Mucosa of stomach (tissue), 1 donor: ENCODE measurements around the gene TTYH3.
"Not testable (repeated sequence)": the region's sequence is repeated elsewhere in the genome, so short reads cannot be mapped to it uniquely, and the experiment has no call there.

Experiments used
- H3K27me3 ChIP-seq: one replicate; pipeline ENCODE4 v1.7.0; 2013; ENCODE audit warnings: mild to moderate bottlenecking, low read length; ENCODE audit not compliant: control insufficient read depth, insufficient read depth
- H3K36me3 ChIP-seq: one replicate; pipeline ENCODE4 v1.7.0; 2013; ENCODE audit warnings: low read length; ENCODE audit not compliant: control insufficient read depth, insufficient read depth
- H3K4me1 ChIP-seq: one replicate; pipeline ENCODE4 v1.7.0; 2013; ENCODE audit warnings: mild to moderate bottlenecking, low read length; ENCODE audit not compliant: control insufficient read depth, insufficient read depth
- H3K4me3 ChIP-seq: one replicate; pipeline ENCODE4 v1.7.0; 2013; ENCODE audit warnings: low read length
- H3K9ac ChIP-seq: one replicate; pipeline ENCODE4 v1.7.0; 2013; ENCODE audit warnings: mild to moderate bottlenecking, low read length, moderate library complexity
- H3K9me3 ChIP-seq: one replicate; pipeline ENCODE4 v1.7.0; 2013; ENCODE audit warnings: mild to moderate bottlenecking, low read length, moderate library complexity; ENCODE audit not compliant: control insufficient read depth
- donor health status: Pancreatic carcinoma.

TTYH3 gene

DNA sequence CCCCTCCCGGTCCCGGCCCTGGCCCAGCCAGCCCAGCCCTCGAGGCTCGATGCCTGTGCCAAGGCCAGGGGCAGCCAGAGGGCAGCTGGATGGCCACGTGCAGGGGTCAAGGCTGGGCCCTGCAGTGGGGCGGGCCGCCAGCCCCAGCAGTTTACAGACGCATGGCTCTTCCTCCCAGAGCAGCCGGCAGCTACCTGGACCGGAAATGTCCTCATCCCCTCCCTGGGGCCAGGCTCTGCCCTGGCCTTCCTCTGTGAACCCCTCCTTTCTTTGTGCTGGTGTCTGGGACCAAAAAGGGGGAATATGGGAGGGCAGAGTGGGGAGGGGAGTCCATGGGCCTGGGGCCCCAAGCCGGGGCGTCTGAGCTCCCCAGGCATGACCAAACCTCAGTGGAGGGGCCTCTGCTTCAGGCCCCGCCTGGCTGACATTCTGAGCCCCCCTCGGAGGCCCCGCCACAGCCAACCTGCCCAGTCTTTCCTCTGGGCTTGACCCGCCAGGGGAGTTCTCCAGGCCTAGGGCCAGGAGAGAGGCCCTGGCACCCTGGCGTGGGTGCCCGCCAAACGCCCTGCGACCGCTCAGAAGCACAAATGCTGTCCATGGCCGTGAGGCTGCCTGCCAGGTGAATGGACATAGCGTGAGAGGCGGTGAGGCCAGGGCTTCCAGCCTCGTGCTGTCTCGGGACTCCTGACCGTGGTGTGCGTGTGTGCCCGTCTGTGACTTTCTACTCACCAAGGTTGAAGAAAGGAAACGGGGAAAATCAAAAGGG is 31.5 kb downstream of the TTYH3 start:
- no peaks in the 10 kb centered on the region for H3K4me1 ChIP-seq
- no peaks in the 10 kb centered on the region for H3K9me3 ChIP-seq
- H3K4me3 ChIP-seq = no peak overlapping the region
- peaks cover 16% of the 10 kb centered on the region for H3K27me3 ChIP-seq
- no peak overlapping the region for H3K9ac ChIP-seq
- H3K36me3 ChIP-seq = no peaks in the 10 kb centered on the region

DNA sequence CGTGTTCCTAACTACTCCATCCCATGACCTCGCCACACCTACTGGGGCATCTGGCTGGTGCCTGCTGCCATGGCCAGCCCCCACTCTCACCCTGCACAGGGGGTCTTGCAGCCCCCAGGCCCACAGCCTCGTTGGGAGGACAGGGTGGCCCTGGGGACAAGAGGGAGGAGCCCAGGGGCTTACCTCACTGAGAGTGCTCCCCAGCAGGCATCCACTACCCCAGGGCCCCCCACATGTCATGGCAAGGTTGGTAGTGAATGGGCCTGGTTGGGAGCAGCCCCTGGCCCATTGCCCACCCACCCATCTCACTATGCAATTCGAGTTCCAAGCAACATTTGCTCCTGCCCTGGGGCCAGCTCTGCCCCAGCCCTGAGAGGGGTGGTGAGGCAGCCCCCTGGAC is 32.2 kb downstream of the TTYH3 start:
- Histone ChIP-seq H3K27me3 (peaks cover 17% of the 10 kb centered on the region), H3K9me3 (no peaks in the 10 kb centered on the region), H3K4me3 (no peak overlapping the region), H3K36me3 (no peaks in the 10 kb centered on the region), H3K4me1 (no peaks in the 10 kb centered on the region), H3K9ac (no peak overlapping the region)

DNA sequence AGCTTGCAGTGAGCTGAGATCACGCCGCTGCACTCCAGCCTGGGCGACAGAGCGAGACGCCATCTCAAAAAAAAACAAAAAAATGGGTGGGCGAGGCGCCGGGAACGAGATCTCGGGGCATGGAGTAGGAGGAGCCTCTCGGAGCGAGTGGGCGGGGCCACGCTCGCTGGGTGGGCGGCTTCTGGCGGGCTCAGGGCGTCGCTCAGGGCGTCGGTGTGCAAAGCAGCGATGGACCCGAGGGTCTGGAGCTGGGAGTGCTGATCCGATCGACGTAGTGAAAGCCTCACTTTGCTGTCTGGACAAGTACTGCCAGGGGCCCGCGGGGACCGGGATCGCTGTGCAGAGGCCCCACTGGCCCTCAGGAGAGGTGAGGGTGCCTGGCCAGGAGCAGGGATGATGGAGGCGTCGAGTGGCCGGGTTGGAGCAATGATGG is 33.6 kb downstream of the TTYH3 start:
- peaks cover 17% of the 10 kb centered on the region for H3K27me3 ChIP-seq
- H3K36me3 ChIP-seq = no peaks in the 10 kb centered on the region
- H3K9ac ChIP-seq = no peak overlapping the region
- H3K4me1 ChIP-seq = no peaks in the 10 kb centered on the region
- H3K4me3 ChIP-seq = no peak overlapping the region
- H3K9me3 ChIP-seq = no peaks in the 10 kb centered on the region

- no peaks in the 10 kb centered on the region for H3K9me3 ChIP-seq
- H3K9ac ChIP-seq = no peak overlapping the region
- H3K4me3 ChIP-seq = no peak overlapping the region
- no peaks in the 10 kb centered on the region for H3K36me3 ChIP-seq
- peaks cover 19% of the 10 kb centered on the region for H3K27me3 ChIP-seq
- no peaks in the 10 kb centered on the region for H3K4me1 ChIP-seq
These were observed 34.4 kb downstream of the TTYH3 start for GRCh38 chr7:2666155-2666554.

DNA sequence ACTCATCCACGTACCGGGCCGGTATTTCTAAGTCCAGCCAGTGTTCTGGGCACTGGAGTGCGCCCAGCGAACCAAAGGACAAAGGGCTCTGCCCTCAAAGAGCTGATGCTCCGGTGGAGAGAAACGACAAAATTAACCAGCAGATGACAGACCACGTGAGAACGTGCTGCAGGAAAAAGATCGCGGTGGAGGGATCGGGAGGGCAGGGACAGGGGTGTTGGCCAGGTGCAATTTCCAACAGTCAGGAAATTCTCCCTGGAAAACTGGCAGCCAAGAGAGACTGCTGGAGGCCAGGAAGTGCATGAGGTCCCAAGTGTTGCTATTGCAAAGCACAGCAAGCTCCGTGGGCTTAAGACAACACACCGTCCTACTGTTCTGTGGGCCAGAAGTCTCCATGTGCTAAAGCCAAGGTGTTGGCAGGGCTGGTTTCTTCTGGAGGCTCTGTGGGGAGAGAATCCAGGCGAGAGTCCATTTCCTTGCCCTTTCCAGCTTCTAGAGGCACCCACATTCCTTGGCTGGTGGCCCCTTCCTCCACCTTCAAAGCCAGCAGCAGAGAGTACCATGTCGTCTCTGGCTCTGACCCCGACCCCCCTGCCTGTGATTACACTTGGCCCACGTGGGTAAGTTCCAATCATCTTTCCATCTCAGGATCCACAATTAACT is 34.9 kb downstream of the TTYH3 start:
- no peaks in the 10 kb centered on the region for H3K4me1 ChIP-seq
- H3K4me3 ChIP-seq = no peak overlapping the region
- no peaks in the 10 kb centered on the region for H3K36me3 ChIP-seq
- no peak overlapping the region for H3K9ac ChIP-seq
- H3K9me3 ChIP-seq = no peaks in the 10 kb centered on the region
- H3K27me3 ChIP-seq = peaks cover 22% of the 10 kb centered on the region

GRCh38 chr7:2667843-2668242 is 36.1 kb downstream of the TTYH3 start:
- H3K4me1 ChIP-seq = no peaks in the 10 kb centered on the region
- no peak overlapping the region for H3K9ac ChIP-seq
- H3K27me3 ChIP-seq = peaks cover 22% of the 10 kb centered on the region
- no peaks in the 10 kb centered on the region for H3K36me3 ChIP-seq
- no peak overlapping the region for H3K4me3 ChIP-seq
- H3K9me3 ChIP-seq = no peaks in the 10 kb centered on the region

- H3K4me1 ChIP-seq = no peaks in the 10 kb centered on the region
- H3K4me3 ChIP-seq = no peak overlapping the region
- H3K36me3 ChIP-seq = no peaks in the 10 kb centered on the region
- no peak overlapping the region for H3K9ac ChIP-seq
- H3K9me3 ChIP-seq = no peaks in the 10 kb centered on the region
- peaks cover 22% of the 10 kb centered on the region for H3K27me3 ChIP-seq
These were observed 36.6 kb downstream of the TTYH3 start for GRCh38 chr7:2668401-2668800.

DNA sequence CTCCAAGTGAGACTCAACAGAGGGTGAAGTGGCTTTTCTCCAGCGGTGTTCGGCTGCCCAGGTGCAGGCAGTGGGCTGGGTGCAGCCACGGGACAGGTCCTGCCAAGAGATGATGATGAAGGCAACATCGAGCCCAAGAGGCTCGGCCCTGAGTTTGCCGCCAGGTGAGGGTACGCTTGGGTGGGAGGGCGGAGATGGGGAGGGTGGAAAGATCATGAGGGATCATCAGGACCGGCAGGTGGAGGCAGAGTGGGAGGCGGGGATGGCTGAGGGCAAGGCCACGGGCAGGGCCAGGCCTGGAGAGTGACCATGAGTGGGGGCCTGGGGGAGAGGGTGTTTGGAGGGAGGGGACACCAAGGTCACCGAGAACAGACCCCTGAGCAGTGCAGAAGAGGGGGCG is 38.4 kb downstream of the TTYH3 start:
- H3K9me3 ChIP-seq = no peaks in the 10 kb centered on the region
- no peaks in the 10 kb centered on the region for H3K4me1 ChIP-seq
- H3K9ac ChIP-seq = no peak overlapping the region
- H3K4me3 ChIP-seq = no peak overlapping the region
- H3K36me3 ChIP-seq = no peaks in the 10 kb centered on the region
- H3K27me3 ChIP-seq = peaks cover 22% of the 10 kb centered on the region

DNA sequence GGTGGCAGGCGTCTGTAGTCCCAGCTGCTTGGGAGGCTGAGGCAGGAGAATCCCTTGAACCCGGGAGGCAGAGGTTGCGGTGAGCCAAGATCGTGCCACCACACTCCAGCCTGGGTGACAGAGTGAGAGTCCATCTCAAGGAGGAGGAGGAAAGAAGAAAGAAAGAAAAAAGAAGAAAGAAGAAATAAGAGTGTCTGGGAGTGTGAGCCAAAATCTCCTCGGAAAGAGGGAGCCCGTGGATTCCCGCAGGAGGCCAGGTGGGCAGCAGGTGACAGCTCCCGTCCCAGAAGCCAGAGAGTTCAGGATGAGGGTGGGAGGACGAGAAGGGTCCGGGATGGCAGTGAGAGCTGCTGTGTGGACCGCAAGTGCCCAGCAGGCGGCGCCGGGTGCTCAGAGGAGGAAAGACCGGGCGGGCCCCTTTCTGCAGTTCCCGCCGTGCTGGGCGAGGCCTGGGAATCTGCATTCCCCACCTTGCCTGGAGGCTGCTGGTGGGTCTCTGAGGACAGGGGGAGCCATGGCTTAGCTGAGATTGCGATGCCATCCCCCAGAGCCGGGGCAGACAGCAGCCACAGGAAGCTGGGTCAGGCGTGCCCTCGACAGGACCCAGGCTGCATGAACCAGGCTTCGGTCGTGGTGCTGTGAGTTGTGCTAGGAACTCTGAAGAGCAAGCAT is 39.1 kb downstream of the TTYH3 start:
- Histone ChIP-seq H3K4me1 (no peaks in the 10 kb centered on the region), H3K4me3 (no peak overlapping the region), H3K9me3 (no peaks in the 10 kb centered on the region), H3K9ac (no peak overlapping the region), H3K27me3 (peaks cover 18% of the 10 kb centered on the region), H3K36me3 (no peaks in the 10 kb centered on the region)

DNA sequence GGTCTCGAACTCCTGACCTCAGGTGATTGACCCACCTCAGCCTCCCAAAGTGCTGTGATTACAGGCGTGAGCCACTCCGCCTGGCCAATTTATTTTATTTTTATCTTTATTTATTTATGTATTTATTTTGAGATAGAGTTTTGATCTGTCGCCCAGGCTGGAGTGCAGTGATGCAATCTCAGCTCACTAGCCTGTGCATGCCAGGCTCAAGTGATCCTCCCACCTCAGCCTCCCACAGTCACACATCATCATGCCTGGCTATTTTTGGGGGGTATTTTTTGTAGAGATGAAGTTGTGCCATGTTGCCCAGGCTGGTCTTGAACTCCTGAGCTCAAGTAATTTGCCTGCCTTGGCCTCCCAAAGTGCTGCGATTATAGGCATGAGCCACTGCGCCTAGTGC is 41.4 kb downstream of the TTYH3 start:
- not testable (repeated sequence) for H3K9ac ChIP-seq, H3K27me3 ChIP-seq, H3K9me3 ChIP-seq, H3K36me3 ChIP-seq, H3K4me3 ChIP-seq, H3K4me1 ChIP-seq

GRCh38 chr7:2673934-2674333 is 42.1 kb downstream of the TTYH3 start:
- Histone ChIP-seq H3K4me1 (no peaks in the 10 kb centered on the region), H3K27me3 (peaks cover 5% of the 10 kb centered on the region), H3K36me3 (no peaks in the 10 kb centered on the region), H3K9me3 (no peaks in the 10 kb centered on the region), H3K4me3 (no peak overlapping the region), H3K9ac (no peak overlapping the region)

DNA sequence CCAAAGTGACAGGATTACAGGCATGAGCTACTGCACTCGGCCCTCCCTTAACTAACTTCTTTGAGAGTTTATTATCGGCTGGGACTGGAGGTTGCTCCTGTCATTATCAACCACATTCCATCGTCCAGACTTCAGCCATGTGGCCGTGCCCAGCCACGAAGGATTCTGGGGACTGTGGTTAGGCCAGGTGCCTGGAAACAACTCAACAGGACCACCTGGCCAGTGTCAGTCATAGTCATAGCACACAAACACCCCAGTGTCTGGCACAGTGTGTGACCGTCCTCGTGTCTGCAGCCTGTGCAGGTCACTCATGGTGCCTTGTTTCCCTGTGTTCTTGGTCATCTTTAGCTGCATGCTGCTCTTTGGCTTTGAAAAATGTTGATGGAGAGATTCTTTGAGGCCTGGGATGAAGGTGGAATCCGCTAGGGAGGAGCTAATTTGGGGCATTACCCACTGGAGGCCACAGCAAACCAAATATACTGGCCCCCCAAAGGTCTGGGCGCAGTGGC is 43.5 kb downstream of the TTYH3 start:
- no peak overlapping the region for H3K4me3 ChIP-seq
- H3K36me3 ChIP-seq = no peaks in the 10 kb centered on the region
- peaks cover 13% of the 10 kb centered on the region for H3K27me3 ChIP-seq
- H3K9ac ChIP-seq = no peak overlapping the region
- no peaks in the 10 kb centered on the region for H3K9me3 ChIP-seq
- no peaks in the 10 kb centered on the region for H3K4me1 ChIP-seq
